ENCODE data around the gene TXNDC15. TPM values are rescaled to one million over a fixed set of nuclear protein-coding genes. Genes with fewer than 3 reads are reported as not detected.
A peak's percentile ranks its signal among the peaks of the same experiment; 100 is the strongest.

The TXNDC15 gene
- total and polyA plus RNA-seq, 2 of the 13 experiments (the other 11 are each of a cell fraction or from before 2014, with no cell fraction given): 22.2 to 49.9 TPM

DNA sequence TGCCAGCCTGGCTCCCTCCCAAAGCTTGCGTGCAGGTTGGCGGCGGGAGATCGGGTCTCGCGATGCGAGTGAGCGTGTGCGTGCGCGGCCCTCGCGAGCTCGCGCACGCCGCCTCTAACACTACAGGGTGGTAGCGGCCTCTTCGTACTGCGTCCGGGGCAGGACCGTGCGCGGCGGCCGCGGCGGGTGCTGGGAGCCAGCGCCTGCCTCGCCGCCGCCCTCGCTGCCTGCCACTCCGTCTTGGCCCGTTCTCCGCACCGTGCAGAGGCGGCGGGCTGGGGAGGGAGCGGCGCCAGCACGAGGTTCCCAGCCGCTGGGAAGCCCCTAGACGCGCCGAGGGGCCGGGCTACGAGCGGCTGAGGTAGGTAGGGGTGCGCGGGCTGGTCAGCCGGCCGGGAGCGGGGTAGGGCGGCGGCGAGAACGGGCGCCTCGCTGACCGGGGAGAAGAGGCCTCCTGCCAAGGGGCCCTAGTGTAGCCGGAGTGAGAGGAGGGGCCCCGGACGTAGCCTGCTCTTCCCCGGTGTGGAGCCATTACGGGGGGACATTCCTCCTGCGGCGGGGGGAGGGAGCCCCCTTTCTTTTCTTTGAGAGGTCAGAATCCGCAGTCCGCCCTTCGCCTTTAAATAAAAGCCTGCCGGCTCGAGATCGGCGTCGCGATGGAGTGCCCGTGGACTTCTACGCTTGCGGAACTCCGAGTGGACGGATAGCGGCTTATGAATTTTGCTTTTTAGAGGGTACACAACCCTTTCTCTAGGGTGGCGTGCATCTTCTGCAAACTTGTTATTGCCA, 28.1 kb upstream of the TXNDC15 start, which contains the start of gene C5orf24 (continued):
- TF ChIP-seq, protein P1, sequence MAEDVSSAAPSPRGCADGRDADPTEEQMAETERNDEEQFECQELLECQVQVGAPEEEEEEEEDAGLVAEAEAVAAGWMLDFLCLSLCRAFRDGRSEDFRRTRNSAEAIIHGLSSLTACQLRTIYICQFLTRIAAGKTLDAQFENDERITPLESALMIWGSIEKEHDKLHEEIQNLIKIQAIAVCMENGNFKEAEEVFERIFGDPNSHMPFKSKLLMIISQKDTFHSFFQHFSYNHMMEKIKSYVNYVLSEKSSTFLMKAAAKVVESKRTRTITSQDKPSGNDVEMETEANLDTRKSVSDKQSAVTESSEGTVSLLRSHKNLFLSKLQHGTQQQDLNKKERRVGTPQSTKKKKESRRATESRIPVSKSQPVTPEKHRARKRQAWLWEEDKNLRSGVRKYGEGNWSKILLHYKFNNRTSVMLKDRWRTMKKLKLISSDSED (CRISPR knock-in tag; IDR thresholded peaks at IDR 0.05): no peak
- TF ChIP-seq ERF (CRISPR knock-in tag; IDR thresholded peaks at IDR 0.05): no peak
- TF ChIP-seq, protein P2, sequence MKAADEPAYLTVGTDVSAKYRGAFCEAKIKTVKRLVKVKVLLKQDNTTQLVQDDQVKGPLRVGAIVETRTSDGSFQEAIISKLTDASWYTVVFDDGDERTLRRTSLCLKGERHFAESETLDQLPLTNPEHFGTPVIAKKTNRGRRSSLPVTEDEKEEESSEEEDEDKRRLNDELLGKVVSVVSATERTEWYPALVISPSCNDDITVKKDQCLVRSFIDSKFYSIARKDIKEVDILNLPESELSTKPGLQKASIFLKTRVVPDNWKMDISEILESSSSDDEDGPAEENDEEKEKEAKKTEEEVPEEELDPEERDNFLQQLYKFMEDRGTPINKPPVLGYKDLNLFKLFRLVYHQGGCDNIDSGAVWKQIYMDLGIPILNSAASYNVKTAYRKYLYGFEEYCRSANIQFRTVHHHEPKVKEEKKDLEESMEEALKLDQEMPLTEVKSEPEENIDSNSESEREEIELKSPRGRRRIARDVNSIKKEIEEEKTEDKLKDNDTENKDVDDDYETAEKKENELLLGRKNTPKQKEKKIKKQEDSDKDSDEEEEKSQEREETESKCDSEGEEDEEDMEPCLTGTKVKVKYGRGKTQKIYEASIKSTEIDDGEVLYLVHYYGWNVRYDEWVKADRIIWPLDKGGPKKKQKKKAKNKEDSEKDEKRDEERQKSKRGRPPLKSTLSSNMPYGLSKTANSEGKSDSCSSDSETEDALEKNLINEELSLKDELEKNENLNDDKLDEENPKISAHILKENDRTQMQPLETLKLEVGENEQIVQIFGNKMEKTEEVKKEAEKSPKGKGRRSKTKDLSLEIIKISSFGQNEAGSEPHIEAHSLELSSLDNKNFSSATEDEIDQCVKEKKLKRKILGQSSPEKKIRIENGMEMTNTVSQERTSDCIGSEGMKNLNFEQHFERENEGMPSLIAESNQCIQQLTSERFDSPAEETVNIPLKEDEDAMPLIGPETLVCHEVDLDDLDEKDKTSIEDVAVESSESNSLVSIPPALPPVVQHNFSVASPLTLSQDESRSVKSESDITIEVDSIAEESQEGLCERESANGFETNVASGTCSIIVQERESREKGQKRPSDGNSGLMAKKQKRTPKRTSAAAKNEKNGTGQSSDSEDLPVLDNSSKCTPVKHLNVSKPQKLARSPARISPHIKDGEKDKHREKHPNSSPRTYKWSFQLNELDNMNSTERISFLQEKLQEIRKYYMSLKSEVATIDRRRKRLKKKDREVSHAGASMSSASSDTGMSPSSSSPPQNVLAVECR (CRISPR knock-in tag; IDR thresholded peaks at IDR 0.05; ENCODE audit: borderline replicate concordance): peak; percentile 92
- peak; percentile 30; the same call in 1 of the 2 replicates for TF ChIP-seq ELF3 (CRISPR knock-in tag; IDR thresholded peaks at IDR 0.05)
- no peak for TF ChIP-seq ZNF234 (CRISPR knock-in tag; conservative IDR thresholded peaks at IDR 0.05)
- peak; percentile 86 for TF ChIP-seq TAF15 (IDR thresholded peaks at IDR 0.05; ENCODE audit: low read depth, low read length, poor library complexity, severe bottlenecking)
- TF ChIP-seq MATR3 (CRISPR knock-in tag; IDR thresholded peaks at IDR 0.05): no peak
- TF ChIP-seq HDAC1 (CRISPR knock-in tag; IDR thresholded peaks at IDR 0.05): peak; percentile 86
- TF ChIP-seq, protein P3, sequence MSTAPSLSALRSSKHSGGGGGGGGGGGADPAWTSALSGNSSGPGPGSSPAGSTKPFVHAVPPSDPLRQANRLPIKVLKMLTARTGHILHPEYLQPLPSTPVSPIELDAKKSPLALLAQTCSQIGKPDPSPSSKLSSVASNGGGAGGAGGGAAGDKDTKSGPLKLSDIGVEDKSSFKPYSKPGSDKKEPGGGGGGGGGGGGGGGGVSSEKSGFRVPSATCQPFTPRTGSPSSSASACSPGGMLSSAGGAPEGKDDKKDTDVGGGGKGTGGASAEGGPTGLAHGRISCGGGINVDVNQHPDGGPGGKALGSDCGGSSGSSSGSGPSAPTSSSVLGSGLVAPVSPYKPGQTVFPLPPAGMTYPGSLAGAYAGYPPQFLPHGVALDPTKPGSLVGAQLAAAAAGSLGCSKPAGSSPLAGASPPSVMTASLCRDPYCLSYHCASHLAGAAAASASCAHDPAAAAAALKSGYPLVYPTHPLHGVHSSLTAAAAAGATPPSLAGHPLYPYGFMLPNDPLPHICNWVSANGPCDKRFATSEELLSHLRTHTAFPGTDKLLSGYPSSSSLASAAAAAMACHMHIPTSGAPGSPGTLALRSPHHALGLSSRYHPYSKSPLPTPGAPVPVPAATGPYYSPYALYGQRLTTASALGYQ (CRISPR knock-in tag; IDR thresholded peaks at IDR 0.05): peak; percentile 49; the same call in 1 of the 2 replicates
- no peak for TF ChIP-seq ONECUT2 (CRISPR knock-in tag; IDR thresholded peaks at IDR 0.05)
- TF ChIP-seq ZNF30 (CRISPR knock-in tag; IDR thresholded peaks at IDR 0.05): no peak
- peak; percentile 93; the same call in 1 of the 2 replicates for TF ChIP-seq NFKB2 (CRISPR knock-in tag; IDR thresholded peaks at IDR 0.05; ENCODE audit: borderline replicate concordance)
- no peak for TF ChIP-seq NR2F1 (CRISPR knock-in tag; IDR thresholded peaks at IDR 0.05)
- no peak for TF ChIP-seq RFXANK (CRISPR knock-in tag; IDR thresholded peaks at IDR 0.05)
- TF ChIP-seq, protein P4, sequence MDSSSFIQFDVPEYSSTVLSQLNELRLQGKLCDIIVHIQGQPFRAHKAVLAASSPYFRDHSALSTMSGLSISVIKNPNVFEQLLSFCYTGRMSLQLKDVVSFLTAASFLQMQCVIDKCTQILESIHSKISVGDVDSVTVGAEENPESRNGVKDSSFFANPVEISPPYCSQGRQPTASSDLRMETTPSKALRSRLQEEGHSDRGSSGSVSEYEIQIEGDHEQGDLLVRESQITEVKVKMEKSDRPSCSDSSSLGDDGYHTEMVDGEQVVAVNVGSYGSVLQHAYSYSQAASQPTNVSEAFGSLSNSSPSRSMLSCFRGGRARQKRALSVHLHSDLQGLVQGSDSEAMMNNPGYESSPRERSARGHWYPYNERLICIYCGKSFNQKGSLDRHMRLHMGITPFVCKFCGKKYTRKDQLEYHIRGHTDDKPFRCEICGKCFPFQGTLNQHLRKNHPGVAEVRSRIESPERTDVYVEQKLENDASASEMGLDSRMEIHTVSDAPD (CRISPR knock-in tag; IDR thresholded peaks at IDR 0.05): 0 out of 2 replicates have a peak, but pooled peaks have one; percentile 28
- peak; percentile 70 for TF ChIP-seq TOPORS (CRISPR knock-in tag; IDR thresholded peaks at IDR 0.05)
- peak; percentile 47; the same call in 1 of the 2 replicates for TF ChIP-seq ZNF776 (CRISPR knock-in tag; IDR thresholded peaks at IDR 0.05)
- peak; percentile 88 for TF ChIP-seq TMF1 (CRISPR knock-in tag; IDR thresholded peaks at IDR 0.05; ENCODE audit: low read depth)
- TF ChIP-seq, protein P5, sequence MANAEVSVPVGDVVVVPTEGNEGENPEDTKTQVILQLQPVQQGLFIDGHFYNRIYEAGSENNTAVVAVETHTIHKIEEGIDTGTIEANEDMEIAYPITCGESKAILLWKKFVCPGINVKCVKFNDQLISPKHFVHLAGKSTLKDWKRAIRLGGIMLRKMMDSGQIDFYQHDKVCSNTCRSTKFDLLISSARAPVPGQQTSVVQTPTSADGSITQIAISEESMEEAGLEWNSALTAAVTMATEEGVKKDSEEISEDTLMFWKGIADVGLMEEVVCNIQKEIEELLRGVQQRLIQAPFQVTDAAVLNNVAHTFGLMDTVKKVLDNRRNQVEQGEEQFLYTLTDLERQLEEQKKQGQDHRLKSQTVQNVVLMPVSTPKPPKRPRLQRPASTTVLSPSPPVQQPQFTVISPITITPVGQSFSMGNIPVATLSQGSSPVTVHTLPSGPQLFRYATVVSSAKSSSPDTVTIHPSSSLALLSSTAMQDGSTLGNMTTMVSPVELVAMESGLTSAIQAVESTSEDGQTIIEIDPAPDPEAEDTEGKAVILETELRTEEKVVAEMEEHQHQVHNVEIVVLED (CRISPR knock-in tag; IDR thresholded peaks at IDR 0.05; ENCODE audit: borderline replicate concordance): peak; percentile 99

Data from HepG2 (cell line).